A549 treated with AZD2906 at 1 μM for 4 hours (cell line): ENCODE data around the gene POM121. TPM values are rescaled to one million over a fixed set of nuclear protein-coding genes. Genes with fewer than 3 reads are reported as not detected.

ENCODE experiments used
- total RNA-seq: library from RNA; stranded (reverse); fragments of 200-300 nt; extraction: Qiagen RNA extraction; gene quantifications from 5 replicates; pipeline ENCODE4 v1.2.3, GENCODE V29; 2022

POM121 gene
- 37.3 to 39.9 TPM (median 38.1 TPM) in 5 replicates for total RNA-seq

DNA sequence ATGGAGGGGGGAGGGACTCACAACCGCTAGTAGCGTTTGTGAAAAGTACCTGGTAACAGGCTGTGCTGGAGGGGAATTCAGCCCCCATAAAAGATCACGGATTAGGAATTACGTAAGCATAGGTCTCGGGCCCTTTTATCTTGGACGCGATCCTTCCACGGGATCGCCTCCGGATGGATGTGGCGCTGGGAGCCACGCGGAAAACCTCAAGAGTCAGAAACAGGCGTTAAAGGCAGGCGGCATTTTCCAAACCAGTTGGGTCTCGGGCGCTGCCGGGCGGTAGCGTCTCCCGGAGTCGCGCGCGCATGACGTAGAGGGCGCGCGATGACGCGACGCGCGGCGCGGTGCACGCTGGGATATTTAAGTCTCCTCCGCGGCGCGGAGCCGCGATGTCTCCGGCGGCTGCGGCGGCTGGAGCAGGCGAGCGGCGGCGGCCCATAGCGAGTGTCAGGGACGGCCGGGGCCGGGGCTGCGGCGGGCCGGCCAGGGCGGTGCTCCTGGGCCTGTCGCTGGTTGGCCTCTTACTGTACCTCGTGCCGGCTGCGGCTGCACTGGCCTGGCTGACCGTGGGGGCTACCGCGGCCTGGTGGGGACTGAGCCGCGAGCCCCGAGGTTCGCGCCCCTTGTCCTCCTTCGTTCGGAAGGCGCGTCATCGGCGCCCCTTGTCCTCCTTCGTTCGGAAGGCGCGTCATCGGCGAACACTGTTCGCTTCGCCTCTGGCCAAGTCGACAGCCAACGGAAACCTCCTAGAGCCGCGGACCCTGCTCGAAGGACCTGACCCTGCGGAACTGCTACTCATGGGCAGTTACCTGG, at the start of gene POM121:
Gene POM121 (plus strand): TSS at position 363 of the 813 bp plus-strand sequence. CDS start 27 bp downstream, at position 390.

GRCh38 chr7:72968980-72969516, 44.2 kb downstream of the POM121 start, which contains the start of gene TRIM74:
Gene TRIM74 (minus strand): TSS chr7:72969466. CDS start chr7:72966157, 3,309 bp downstream.

Other genes starting within 250 kb of the POM121 start
- gene TYW1B, start 96.9 kb upstream of the POM121 start, total RNA-seq, result 2.2 to 2.8 TPM (median 2.6 TPM) in 5 replicates
- gene TRIM74, start 44.4 kb downstream of the POM121 start, total RNA-seq, result 0.25 to 0.53 TPM (median 0.36 TPM) in 4 of 5 replicates, not detected in the other
- gene SPDYE8, start 104.7 kb downstream of the POM121 start, total RNA-seq, result not detected in 5 replicates
- not detected in 5 replicates for gene SPDYE11, start 132.8 kb downstream of the POM121 start, total RNA-seq
- gene SPDYE9, start 160.9 kb downstream of the POM121 start, total RNA-seq, result not detected in 5 replicates